Femur (tissue), 1 donor: ENCODE measurements around the gene PIF1.
A peak's percentile ranks its signal among the peaks of the same experiment; 100 is the strongest.
"Not testable (repeated sequence)": the region's sequence is repeated elsewhere in the genome, so short reads cannot be mapped to it uniquely, and the experiment has no call there.

Experiments
- DNase-seq: peaks from one replicate; pipeline ENCODE4 v3.0.0-alpha.2; 2017

PIF1 gene

GRCh38 chr15:64808785-64809453 lies 16.5 kb downstream of the PIF1 start:
- DNase-seq = no peak

GRCh38 chr15:64807751-64808222 lies 17.7 kb downstream of the PIF1 start:
- no peak for DNase-seq

DNA sequence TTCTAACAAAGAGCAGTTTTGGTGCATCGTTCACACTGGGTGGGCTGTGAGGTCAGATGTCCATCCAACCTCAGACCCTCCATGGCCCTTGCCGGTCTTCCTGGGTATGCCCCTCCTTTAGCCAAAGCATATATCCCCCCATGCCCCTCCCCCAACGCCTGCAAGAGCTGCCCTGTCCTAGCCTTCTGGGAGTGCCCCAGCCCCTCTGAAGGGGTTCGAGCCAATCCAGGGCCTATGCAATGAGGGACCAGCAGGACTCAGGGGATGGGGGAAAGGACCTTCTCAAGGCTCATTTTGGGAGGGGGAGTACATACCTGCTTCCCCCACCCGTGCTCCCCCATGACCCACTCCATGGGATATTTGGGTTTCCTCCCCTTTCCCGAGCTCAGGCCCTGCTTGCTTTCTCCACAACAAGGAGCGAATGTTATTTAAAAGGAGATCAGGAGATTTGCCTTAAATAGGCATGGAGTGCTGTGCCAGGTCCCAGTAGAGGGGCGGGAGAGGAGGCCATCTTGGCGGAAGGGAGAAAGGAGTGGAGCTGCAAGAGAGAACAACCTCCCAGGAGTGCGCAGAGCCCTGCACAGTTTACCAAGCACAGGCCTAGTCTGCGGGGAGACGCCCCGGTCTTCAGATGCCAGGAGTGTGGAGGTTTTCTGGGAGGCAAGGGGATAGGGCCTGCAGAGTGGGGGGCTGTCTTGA lies 18.2 kb downstream of the PIF1 start:
- no peak for DNase-seq

- DNase-seq = no peak
These were observed 18.9 kb downstream of the PIF1 start for GRCh38 chr15:64806509-64806908.

DNA sequence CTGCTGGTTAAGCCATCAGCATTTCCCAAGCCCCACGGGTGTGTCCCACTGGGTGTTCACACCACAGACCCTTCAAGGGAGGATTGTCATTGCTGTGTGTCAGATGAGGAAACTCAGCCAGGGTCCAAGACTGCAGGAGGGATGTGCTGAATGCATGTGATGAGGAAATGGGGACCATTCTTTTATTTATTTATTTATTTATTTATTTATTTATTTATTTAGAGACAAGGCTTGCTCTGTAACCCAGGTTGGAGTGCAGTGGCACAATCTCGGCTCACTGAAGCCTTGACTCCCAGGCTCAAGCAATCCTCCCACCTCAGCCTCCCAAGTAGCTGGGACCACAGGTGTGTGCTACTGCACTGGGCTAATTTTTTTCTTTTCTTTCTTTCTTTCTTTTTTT lies 20.8 kb downstream of the PIF1 start:
- DNase-seq = no peak

- DNase-seq = no peak
These were observed 21.9 kb downstream of the PIF1 start for GRCh38 chr15:64803526-64803925.

GRCh38 chr15:64800476-64800875 lies 25.0 kb downstream of the PIF1 start:
- no peak for DNase-seq

DNA sequence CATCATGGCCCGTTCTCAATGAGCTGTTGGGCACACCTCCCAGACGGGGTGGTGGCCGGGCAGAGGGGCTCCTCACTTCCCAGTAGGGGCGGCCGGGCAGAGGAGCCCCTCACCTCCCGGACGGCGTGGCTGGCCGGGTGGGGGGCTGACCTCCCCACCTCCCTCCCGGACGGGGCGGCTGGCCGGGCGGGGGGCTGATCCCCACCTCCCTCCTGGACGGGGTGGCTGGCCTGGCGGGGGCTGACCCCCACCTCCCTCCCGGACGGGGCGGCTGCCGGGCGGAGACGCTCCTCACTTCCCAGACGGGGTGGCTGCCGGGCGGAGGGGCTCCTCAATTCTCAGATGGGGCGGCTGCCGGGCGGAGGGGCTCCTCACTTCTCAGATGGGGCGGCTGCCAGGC lies 26.5 kb downstream of the PIF1 start:
- DNase-seq = not testable (repeated sequence)

- DNase-seq = not testable (repeated sequence)
These were observed 29.5 kb downstream of the PIF1 start for GRCh38 chr15:64795921-64796320.

DNA sequence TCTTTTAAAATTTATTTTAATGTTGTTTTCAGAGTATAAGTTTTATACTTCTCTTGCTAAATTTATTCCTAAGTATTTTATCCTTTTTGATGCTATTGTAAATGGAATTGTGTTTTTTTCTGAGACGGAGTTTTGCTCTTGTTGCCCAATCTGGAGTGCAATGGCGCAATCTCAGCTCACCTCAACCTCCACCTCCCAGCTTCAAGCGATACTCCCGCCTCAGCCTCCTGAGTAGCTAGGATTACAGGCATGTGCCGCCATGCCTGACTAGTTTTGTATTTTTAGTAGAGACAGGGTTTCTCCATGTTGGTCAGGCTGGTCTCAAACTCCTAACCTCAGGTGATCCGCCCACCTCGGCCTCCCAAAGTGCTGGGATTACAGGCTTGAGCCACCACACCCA lies 30.1 kb downstream of the PIF1 start:
- DNase-seq = not testable (repeated sequence)

DNA sequence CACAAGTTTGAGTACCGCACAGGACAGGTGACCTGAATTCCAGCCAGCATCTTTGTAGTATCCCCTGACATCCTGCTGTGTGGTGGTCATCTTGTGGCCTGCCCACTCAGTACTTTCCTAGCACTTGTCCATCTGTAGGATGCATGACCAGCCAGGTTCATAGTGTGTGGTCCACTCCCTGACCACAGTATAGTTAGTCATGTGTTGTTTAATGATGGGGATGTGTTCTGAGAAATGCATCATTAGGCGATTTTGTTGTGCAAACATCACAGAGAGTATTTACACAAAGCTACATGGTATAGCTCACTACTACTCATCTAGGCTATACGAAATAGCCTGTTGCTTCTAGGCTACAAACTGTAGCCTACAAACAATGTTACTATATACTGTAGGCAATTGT lies 33.2 kb downstream of the PIF1 start:
- no peak for DNase-seq

GRCh38 chr15:64791401-64791800 lies 34.0 kb downstream of the PIF1 start:
- no peak for DNase-seq

DNA sequence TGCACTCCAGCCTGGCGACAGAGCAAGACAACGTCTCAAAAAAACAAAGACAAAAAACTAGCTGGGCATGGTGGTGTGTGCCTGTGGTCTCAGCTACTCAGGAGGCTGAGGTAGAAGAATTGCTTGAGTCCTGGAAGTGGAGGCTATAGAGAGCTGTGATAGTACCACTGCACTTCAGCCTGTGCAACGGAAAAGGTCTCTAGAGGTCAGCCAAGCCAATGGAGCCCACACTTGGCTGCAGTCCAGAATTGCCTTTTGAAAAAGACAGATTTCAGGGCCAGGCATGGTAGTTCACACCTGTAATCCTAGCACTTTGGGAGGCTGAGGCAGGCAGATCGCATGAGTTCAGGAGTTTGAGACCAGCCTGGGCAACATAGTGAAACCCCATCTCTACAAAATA lies 41.7 kb downstream of the PIF1 start:
- no peak for DNase-seq

- no peak for DNase-seq
These were observed 42.7 kb downstream of the PIF1 start for GRCh38 chr15:64782751-64783150.

DNA sequence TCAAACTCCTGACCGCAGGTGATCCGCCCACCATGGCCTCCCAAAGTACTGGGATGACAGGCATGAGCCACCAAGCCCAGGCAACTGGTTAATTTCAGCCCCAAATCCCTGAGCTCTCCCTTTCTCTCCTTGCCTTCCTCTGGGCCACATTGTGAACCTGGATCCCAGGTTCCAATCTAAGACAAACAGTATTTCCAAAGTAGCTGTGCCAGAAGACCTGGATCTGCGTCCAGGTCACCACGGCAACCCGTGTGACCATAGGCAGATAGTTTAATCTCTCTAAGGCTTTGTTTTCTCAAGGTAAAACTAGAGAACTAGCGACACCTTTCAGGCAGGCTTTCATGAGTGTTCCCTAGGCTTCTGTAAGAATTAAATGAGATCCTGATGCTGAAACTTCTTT lies 44.1 kb downstream of the PIF1 start:
- DNase-seq = no peak

GRCh38 chr15:64780600-64781156 lies 44.8 kb downstream of the PIF1 start:
- no peak for DNase-seq

GRCh38 chr15:64779630-64780029 lies 45.8 kb downstream of the PIF1 start:
- no peak for DNase-seq

DNA sequence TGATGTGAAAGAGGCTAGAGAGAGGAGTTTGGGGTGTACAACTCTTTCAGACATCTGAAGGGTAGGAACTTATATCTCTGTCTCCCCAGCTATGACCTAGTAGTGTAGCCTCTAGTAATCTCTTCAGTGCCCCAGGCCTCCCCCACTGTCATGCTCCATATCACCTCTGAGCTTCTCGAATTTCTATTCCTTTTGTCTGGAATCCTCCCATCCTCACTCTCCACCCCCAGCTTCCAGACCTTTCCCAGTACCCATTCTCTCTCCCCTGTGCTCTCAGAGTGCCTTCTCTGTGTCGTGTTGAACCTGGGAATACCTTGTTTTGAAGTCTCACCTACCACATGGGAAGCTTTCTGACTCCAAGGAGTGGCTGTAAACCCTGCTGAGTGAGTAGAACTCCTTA lies 46.4 kb downstream of the PIF1 start:
- DNase-seq = no peak

DNA sequence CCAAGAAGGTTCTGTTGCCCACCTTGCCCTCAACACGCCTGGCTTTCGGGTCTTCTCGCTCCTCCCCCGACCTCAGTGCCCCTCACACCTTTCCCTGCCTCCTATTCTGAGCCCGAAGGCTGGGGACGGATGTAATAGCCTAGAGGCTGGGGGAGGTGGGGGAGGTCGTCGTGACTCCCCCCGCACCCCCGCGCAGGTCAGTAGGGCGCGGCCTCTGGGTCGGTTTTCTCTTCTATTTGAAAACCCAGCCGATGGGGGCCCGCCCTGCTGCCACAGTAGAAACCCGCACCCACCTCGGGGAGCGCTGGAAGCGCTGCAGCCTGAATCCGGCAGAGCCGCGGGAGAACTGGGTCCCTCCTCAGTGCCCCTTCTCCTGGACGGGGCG lies 49.1 kb downstream of the PIF1 start:
- DNase-seq = no peak

DNA sequence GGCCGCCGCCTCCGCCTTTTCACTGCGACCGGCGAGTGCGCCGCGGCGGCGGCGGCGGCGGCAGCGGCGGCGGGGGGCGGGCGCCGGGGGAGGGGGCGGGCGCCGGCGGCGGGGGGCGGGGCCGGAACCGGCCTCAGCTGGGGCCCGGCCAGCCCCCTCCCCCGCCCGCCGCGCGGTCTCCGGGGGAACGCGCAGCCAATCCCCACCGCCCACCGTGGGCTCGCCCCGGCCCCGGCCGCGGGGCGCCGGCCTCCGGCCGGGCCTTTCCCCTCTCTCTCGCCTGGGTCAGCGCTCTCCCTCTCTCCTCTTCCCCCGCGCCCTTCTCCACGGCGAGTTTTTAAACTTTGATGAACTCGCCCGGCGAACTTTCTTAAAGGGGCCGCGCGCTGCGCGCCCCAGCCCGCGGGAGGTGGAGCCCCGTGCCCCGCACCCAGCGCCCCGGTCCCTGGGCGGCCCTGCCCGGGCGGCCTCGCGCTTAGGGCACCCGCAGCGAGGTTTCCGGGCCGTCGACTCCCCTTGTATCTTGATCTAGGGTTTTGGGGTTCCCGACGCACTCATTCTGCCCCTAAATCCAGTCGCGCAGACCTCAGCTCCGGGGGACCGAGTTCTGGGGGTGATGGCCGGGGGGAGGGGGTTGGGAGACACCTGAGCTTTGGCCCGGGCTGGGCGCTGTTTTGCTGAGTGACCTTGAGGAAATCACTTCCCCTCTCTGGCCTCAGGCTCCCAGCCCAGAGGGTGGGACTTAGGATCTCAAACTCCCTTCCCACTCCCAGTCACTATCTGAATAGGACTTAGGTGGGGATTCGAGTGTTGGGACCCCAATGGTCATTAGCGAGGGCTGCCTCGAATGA lies 49.7 kb downstream of the PIF1 start, which contains the start of gene RBPMS2:
TSS of gene RBPMS2 (minus strand) at position 39 of the 851 bp plus-strand sequence. CDS start 270 bp downstream, outside the sequence.
- DNase-seq = peak; percentile 39

DNA sequence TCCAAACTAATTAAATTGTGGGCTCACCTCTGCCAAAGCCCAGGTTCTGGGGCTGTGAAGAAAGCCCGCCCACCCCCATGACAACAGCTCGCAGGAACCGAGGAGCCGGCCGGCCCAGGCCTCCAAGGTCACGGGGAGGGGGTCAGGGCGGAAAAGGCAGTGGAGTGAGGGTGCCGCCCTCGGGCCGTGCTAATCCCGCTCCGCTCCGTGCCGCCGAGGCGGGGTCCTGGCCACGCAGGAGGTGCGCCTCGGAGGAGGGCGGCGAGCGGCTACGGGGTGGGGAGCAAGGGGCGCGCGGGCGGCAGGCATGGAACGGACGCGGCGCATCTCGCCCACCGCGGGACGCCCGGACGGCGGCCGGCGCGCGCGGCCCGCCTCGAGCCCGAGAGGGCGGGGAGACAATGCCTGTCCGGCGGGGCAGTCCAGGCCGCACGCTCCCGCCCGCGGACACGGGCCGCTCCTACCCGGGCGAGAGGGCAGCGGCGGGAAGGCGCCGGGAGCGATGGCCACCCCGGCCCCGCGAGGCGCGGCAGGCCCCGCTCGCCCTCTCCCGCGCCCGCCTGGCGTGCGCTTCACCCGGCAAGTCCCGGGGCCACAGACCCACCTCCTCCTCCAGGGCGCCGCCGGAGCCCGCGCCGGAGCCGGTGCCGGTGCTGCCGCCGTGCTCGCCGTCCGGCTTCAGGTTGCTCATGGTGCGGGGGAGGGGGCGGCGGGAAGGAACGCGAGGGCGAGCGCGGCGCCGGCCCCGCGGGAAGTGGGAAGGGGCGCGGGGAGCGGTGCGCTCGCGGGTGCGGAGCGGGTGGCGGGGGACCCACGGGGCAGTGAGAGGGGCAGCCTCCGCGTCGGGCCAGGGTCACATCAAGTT lies 50.6 kb downstream of the PIF1 start:
- DNase-seq = peak; percentile 32

GRCh38 chr15:64774037-64774628 lies 51.3 kb downstream of the PIF1 start:
- DNase-seq = no peak
